Skeletal muscle cell (primary cell): ENCODE results near the gene CFAP53.
"Not testable (repeated sequence)": the region's sequence is repeated elsewhere in the genome, so short reads cannot be mapped to it uniquely, and the experiment has no call there.

ENCODE experiments used
- DNase-seq: peaks from one replicate; pipeline ENCODE4 v3.0.0-alpha.2; 2010; ENCODE audit warnings: low read depth
- H3K4me3 ChIP-seq: 2 replicates; pipeline ENCODE4 v1.5.1; 2011; ENCODE audit warnings: low read depth, mild to moderate bottlenecking, control low read depth, low read length, moderate library complexity

Gene CFAP53

GRCh38 chr18:50288348-50289107 is 22.2 kb upstream of the CFAP53 start:
- peak overlapping the region; percentile 93 for H3K4me3 ChIP-seq
- not testable (repeated sequence) for DNase-seq

GRCh38 chr18:50287441-50288347 is 21.4 kb upstream of the CFAP53 start, which contains the start of gene CXXC1:
TSS of gene CXXC1 (minus strand) at chr18:50287692. CDS start at chr18:50287589, 103 bp downstream.
- peak within 1 kb of the TSS; percentile 93 for H3K4me3 ChIP-seq
- DNase-seq, result peak; percentile 99

- DNase-seq, result no peak
- H3K4me3 ChIP-seq, result peak overlapping the region; percentile 93
These were observed 20.7 kb upstream of the CFAP53 start for GRCh38 chr18:50287028-50287440.

GRCh38 chr18:50286391-50287027 is 20.2 kb upstream of the CFAP53 start:
- H3K4me3 ChIP-seq, result peak overlapping the region; percentile 93
- no peak for DNase-seq

- DNase-seq, result no peak
- no peak overlapping the region for H3K4me3 ChIP-seq
These were observed 19.5 kb upstream of the CFAP53 start for GRCh38 chr18:50285631-50286321.

GRCh38 chr18:50285071-50285470 is 18.8 kb upstream of the CFAP53 start:
- H3K4me3 ChIP-seq, result no peak overlapping the region
- no peak for DNase-seq

- DNase-seq, result no peak
- no peak overlapping the region for H3K4me3 ChIP-seq
These were observed 18.1 kb upstream of the CFAP53 start for GRCh38 chr18:50284255-50284885.

- H3K4me3 ChIP-seq, result no peak overlapping the region
- DNase-seq, result no peak
These were observed 17.3 kb upstream of the CFAP53 start for GRCh38 chr18:50283469-50284209.

- DNase-seq, result no peak
- no peak overlapping the region for H3K4me3 ChIP-seq
These were observed 16.4 kb upstream of the CFAP53 start for GRCh38 chr18:50282521-50283335.

GRCh38 chr18:50281972-50282520 is 15.8 kb upstream of the CFAP53 start:
- DNase-seq, result no peak
- peak overlapping the region; percentile 96 for H3K4me3 ChIP-seq

- peak within 1 kb of the TSS; percentile 96 for H3K4me3 ChIP-seq
- peak; percentile 95 for DNase-seq
These were observed 15.1 kb upstream of the CFAP53 start, which contains the start of gene MBD1 for GRCh38 chr18:50281295-50281971. TSS of gene MBD1 (minus strand) at chr18:50281523. CDS start at chr18:50279992, 1,531 bp downstream.

GRCh38 chr18:50280707-50281294 is 14.5 kb upstream of the CFAP53 start:
- DNase-seq, result no peak
- H3K4me3 ChIP-seq, result peak overlapping the region; percentile 96

- H3K4me3 ChIP-seq, result peak overlapping the region; percentile 96
- DNase-seq, result no peak
These were observed 13.5 kb upstream of the CFAP53 start for GRCh38 chr18:50279752-50280151.

- no peak overlapping the region for H3K4me3 ChIP-seq
- no peak for DNase-seq
These were observed 11.6 kb upstream of the CFAP53 start for GRCh38 chr18:50277942-50278341.

- DNase-seq, result no peak
- no peak overlapping the region for H3K4me3 ChIP-seq
These were observed 10.2 kb upstream of the CFAP53 start for GRCh38 chr18:50276452-50276851.

- no peak overlapping the region for H3K4me3 ChIP-seq
- no peak for DNase-seq
These were observed 9.3 kb upstream of the CFAP53 start for GRCh38 chr18:50275503-50276036.
